ENCODE measurements around the gene FGD2.

The FGD2 gene

GRCh38 chr6:37008484-37009465 lies 3.3 kb downstream of the FGD2 start:
- no peaks in the 10 kb centered on the region for H3K36me3 ChIP-seq (ENCODE audit: control insufficient read depth, low read length)
- H3F3A ChIP-seq (ENCODE audit: control insufficient read depth, insufficient read depth), result no peaks in the 10 kb centered on the region; the same call in none of the 2 replicates
- no peaks in the 10 kb centered on the region for H3K79me2 ChIP-seq (ENCODE audit: control insufficient read depth, low read length)
- H3K4me1 ChIP-seq (ENCODE audit: control insufficient read depth, low read length), result peaks cover 46% of the 10 kb centered on the region
- H3K9me3 ChIP-seq (ENCODE audit: control insufficient read depth, insufficient read depth, low read length), result no peaks in the 10 kb centered on the region
- H3K4me2 ChIP-seq (ENCODE audit: low read length), result no peak overlapping the region
- TF ChIP-seq, protein P1, sequence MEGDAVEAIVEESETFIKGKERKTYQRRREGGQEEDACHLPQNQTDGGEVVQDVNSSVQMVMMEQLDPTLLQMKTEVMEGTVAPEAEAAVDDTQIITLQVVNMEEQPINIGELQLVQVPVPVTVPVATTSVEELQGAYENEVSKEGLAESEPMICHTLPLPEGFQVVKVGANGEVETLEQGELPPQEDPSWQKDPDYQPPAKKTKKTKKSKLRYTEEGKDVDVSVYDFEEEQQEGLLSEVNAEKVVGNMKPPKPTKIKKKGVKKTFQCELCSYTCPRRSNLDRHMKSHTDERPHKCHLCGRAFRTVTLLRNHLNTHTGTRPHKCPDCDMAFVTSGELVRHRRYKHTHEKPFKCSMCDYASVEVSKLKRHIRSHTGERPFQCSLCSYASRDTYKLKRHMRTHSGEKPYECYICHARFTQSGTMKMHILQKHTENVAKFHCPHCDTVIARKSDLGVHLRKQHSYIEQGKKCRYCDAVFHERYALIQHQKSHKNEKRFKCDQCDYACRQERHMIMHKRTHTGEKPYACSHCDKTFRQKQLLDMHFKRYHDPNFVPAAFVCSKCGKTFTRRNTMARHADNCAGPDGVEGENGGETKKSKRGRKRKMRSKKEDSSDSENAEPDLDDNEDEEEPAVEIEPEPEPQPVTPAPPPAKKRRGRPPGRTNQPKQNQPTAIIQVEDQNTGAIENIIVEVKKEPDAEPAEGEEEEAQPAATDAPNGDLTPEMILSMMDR (IDR thresholded peaks at IDR 0.05; ENCODE audit: low read depth, low read length, poor library complexity, severe bottlenecking), result no peak
- no peak for TF ChIP-seq EZH2phosphoT487 (IDR thresholded peaks at IDR 0.05; ENCODE audit: borderline replicate concordance, low read length)
- no peaks in the 10 kb centered on the region for H3K9me2 ChIP-seq (replicated peaks; ENCODE audit: control insufficient read depth, low read length)
- no peaks in the 10 kb centered on the region for H3K27me3 ChIP-seq (ENCODE audit: control insufficient read depth, low read length)
- H3K27ac ChIP-seq (ENCODE audit: low read depth, low read length), result no peak overlapping the region
- no peaks in the 10 kb centered on the region for H4K20me1 ChIP-seq (ENCODE audit: control insufficient read depth, insufficient read depth, low read depth, low read length)
- H3K4me3 ChIP-seq (ENCODE audit: low read length), result no peak overlapping the region

DNA sequence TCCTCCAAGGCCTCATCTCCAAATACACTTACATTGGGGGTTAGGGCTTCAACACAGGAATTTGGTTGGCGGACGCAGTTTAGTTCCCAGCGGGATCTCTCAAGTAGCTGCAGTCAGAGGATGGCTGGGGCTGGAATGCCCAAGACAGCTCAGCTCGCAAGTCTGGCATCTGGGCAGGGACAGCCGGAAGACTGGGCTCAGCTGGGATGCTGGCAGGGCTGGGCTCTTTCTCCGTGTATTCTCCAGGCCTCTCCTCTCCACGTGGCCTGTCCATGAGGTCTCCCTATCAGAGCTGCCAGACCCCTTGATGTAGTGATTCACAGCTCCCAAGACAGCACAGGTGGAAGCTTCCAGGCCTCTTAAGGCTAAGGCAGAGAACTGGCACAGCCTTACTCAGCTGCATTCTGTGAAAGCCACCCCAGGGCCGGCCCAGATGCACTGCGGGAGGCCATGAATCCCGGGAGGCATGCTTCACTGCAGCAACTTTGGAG lies 5.0 kb downstream of the FGD2 start:
- Histone ChIP-seq H3K27me3 (ENCODE audit: control insufficient read depth, low read length) (no peaks in the 10 kb centered on the region), H3K4me1 (ENCODE audit: control insufficient read depth, low read length) (peaks cover 29% of the 10 kb centered on the region), H3K36me3 (ENCODE audit: control insufficient read depth, low read length) (no peaks in the 10 kb centered on the region), H3K4me3 (ENCODE audit: low read length) (no peak overlapping the region), H3K79me2 (ENCODE audit: control insufficient read depth, low read length) (no peaks in the 10 kb centered on the region), H3K27ac (ENCODE audit: low read depth, low read length) (no peak overlapping the region), H3K9me2 (replicated peaks; ENCODE audit: control insufficient read depth, low read length) (no peaks in the 10 kb centered on the region), H4K20me1 (ENCODE audit: control insufficient read depth, insufficient read depth, low read depth, low read length) (no peaks in the 10 kb centered on the region), H3K9me3 (ENCODE audit: control insufficient read depth, insufficient read depth, low read length) (no peaks in the 10 kb centered on the region), H3F3A (ENCODE audit: control insufficient read depth, insufficient read depth) (no peaks in the 10 kb centered on the region; the same call in 1 of the 2 replicates), H3K4me2 (ENCODE audit: low read length) (no peak overlapping the region)
- no peak for TF ChIP-seq EZH2phosphoT487 (IDR thresholded peaks at IDR 0.05; ENCODE audit: borderline replicate concordance, low read length)
- TF ChIP-seq, protein P1 (IDR thresholded peaks at IDR 0.05; ENCODE audit: low read depth, low read length, poor library complexity, severe bottlenecking), result no peak

DNA sequence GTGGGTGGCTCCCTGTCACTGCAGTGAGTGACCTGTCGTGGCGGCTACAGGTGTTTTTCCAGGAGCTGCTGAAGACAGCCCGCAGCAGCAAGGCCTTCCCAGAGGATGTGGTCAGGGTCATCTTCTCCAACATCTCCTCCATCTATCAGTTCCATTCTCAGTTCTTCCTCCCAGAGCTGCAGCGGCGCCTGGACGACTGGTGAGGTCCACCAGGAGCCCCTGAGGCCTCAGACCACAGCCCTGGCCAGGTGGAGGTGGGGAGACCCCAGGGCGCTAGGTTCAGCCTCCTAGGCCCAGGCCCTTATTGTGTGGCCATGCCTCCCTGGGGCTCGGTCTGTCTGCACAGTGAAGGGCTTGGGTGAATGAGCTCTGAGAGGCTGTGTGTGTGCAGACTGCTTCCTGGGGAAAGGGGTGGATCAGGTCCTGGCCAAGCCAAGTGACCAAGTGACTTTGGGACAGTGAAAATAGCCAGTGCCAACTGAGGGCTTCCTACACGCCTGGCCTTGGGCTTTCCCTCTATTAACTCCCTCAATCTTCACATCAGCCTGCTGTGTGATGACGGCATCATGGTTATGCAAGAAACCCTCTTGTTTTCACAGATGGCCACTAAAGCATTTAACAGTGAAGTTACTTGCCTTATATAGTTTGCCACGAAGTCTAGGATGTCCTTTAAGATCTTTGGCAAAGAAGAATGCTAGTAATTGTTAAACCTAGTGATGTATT lies 6.4 kb downstream of the FGD2 start:
- no peaks in the 10 kb centered on the region for H3K27me3 ChIP-seq (ENCODE audit: control insufficient read depth, low read length)
- no peaks in the 10 kb centered on the region for H4K20me1 ChIP-seq (ENCODE audit: control insufficient read depth, insufficient read depth, low read depth, low read length)
- H3F3A ChIP-seq (ENCODE audit: control insufficient read depth, insufficient read depth), result no peaks in the 10 kb centered on the region; the same call in 1 of the 2 replicates
- no peak overlapping the region for H3K27ac ChIP-seq (ENCODE audit: low read depth, low read length)
- H3K9me3 ChIP-seq (ENCODE audit: control insufficient read depth, insufficient read depth, low read length), result no peaks in the 10 kb centered on the region
- H3K4me1 ChIP-seq (ENCODE audit: control insufficient read depth, low read length), result peaks cover 15% of the 10 kb centered on the region
- H3K79me2 ChIP-seq (ENCODE audit: control insufficient read depth, low read length), result no peaks in the 10 kb centered on the region
- no peak overlapping the region for H3K4me2 ChIP-seq (ENCODE audit: low read length)
- TF ChIP-seq, protein P1 (IDR thresholded peaks at IDR 0.05; ENCODE audit: low read depth, low read length, poor library complexity, severe bottlenecking), result no peak
- TF ChIP-seq EZH2phosphoT487 (IDR thresholded peaks at IDR 0.05; ENCODE audit: borderline replicate concordance, low read length), result no peak
- H3K9me2 ChIP-seq (replicated peaks; ENCODE audit: control insufficient read depth, low read length), result no peaks in the 10 kb centered on the region
- H3K36me3 ChIP-seq (ENCODE audit: control insufficient read depth, low read length), result no peaks in the 10 kb centered on the region
- H3K4me3 ChIP-seq (ENCODE audit: low read length), result no peak overlapping the region
